HCT116 (cell line): ENCODE data around the gene SLC6A7. TPM values are rescaled to one million over a fixed set of nuclear protein-coding genes. Genes with fewer than 3 reads are reported as not detected.

Experiments used
- ATAC-seq: fragments of 200-7000 bp; cut with Tn5 transposase; 2 replicates; pipeline ENCODE4 v1.9.1; 2020; ENCODE audit warnings: mild to moderate bottlenecking, moderate library complexity
- BruUV-seq: library from RNA; stranded (reverse); fragments of 400-500 nt; replicated peaks from 2 replicates; lab custom pipeline; 2021; lab: Mats Ljungman, UMichigan
- CTCF ChIA-PET: fragments of 300-600 bp; sonication (Branson Sonifier 250); formaldehyde crosslinking; loops from one replicate; lab custom pipeline; 2021; ENCODE audit warnings: antibody characterized with exemption; lab: Charles Lee
- POLR2A ChIA-PET: fragments of 300-600, 350-600 bp; sonication (Branson Sonifier 250); formaldehyde crosslinking; loops from one replicate; lab custom pipeline; 2021; ENCODE audit warnings: antibody characterized with exemption; lab: Charles Lee
- RAD21 ChIA-PET, 2 experiments: fragments of 300-600 bp; sonication (Branson Sonifier 250); formaldehyde crosslinking; loops; one replicate each; lab custom pipeline; 2023; ENCODE audit warnings: low total read pairs in 2 of 2; ENCODE audit not compliant: uncharacterized antibody in 2 of 2, unreplicated experiment in 2 of 2, low non-redundant PET in 1 of 2; lab: Charles Lee
- DNase-seq: peaks from one replicate; pipeline ENCODE4 v3.0.0-alpha.2; 2010; ENCODE audit warnings: low read depth, low spot score
- H2AFZ ChIP-seq: fragments of 200-600 bp; shearing (Covaris generic), sonication (generic); 2 replicates; pipeline ENCODE4 v1.6.1; 2017; ENCODE audit warnings: low read depth, mixed run types, mixed read lengths, antibody characterized with exemption, low read length; ENCODE audit not compliant: poor library complexity, severe bottlenecking
- H3K27ac ChIP-seq: 2 replicates; pipeline ENCODE4 v1.5.1; 2012; ENCODE audit warnings: low read depth, low read length
- H3K27me3 ChIP-seq: fragments of 200-600 bp; sonication (generic); 2 replicates; pipeline ENCODE4 v1.6.1; 2016; ENCODE audit warnings: mixed run types, low read length, mixed read lengths; ENCODE audit not compliant: insufficient read depth
- H3K36me3 ChIP-seq, 2 experiments: fragments of 200-500 bp in 1 of 2; fragments of 200-600 bp in 1 of 2; sonication (Bioruptor generic) in 1 of 2; sonication (generic) in 1 of 2; 2 replicates each; pipeline versions ENCODE4 v1.5.1 to v1.6.1; 2014 to 2016; ENCODE audit warnings: low read length in 2 of 2, inconsistent platforms in 1 of 2, mixed read lengths in 1 of 2, mixed run types in 1 of 2; ENCODE audit not compliant: insufficient read depth in 2 of 2, control insufficient read depth in 1 of 2
- H3K4me1 ChIP-seq, 2 experiments: fragments of 200-600 bp in 1 of 2; sonication (generic) in 1 of 2; 2 replicates each; pipeline versions ENCODE4 v1.5.1 to v1.6.1; 2012 to 2017; ENCODE audit warnings: low read length in 2 of 2, inconsistent platforms in 1 of 2, mild to moderate bottlenecking in 1 of 2, mixed read lengths in 1 of 2, mixed run types in 1 of 2, moderate library complexity in 1 of 2; ENCODE audit not compliant: insufficient read depth in 2 of 2, control insufficient read depth in 1 of 2
- H3K4me2 ChIP-seq: fragments of 200-600 bp; sonication (generic); 2 replicates; pipeline ENCODE4 v1.6.1; 2017; ENCODE audit warnings: mixed run types, low read length, mixed read lengths
- H3K4me3 ChIP-seq, 2 experiments: fragments of 200-600 bp in 1 of 2; sonication (generic) in 1 of 2; replicated peaks in 1 of 2; 2 replicates each; pipeline ENCODE4 v1.5.1; 2011 to 2016; ENCODE audit warnings: low read length in 2 of 2, control low read depth in 1 of 2, low read depth in 1 of 2, mild to moderate bottlenecking in 1 of 2, mixed read lengths in 1 of 2, mixed run types in 1 of 2
- H3K79me2 ChIP-seq: fragments of 200-600 bp; sonication (generic); 2 replicates; pipeline ENCODE4 v1.6.1; 2017; ENCODE audit warnings: mild to moderate bottlenecking, mixed run types, low read length, moderate library complexity, mixed read lengths; ENCODE audit not compliant: insufficient read depth
- H3K9ac ChIP-seq: fragments of 200-600 bp; sonication (generic); 2 replicates; pipeline ENCODE4 v1.6.1; 2016; ENCODE audit warnings: low read length, mixed read lengths
- H3K9me2 ChIP-seq: fragments of 200-600 bp; sonication (generic), shearing (Covaris generic); 2 replicates; pipeline ENCODE4 v1.6.1; 2017; ENCODE audit warnings: mixed run types, mild to moderate bottlenecking, moderate library complexity; ENCODE audit not compliant: insufficient read depth
- H3K9me3 ChIP-seq, 2 experiments: fragments of 200-500 bp in 1 of 2; fragments of 200-600 bp in 1 of 2; sonication (Bioruptor generic) in 1 of 2; sonication (generic) in 1 of 2; 2 replicates each; pipeline ENCODE4 v1.6.1; 2014 to 2017; ENCODE audit warnings: low read length in 2 of 2, mixed read lengths in 2 of 2, inconsistent platforms in 1 of 2, low read depth in 1 of 2, mild to moderate bottlenecking in 1 of 2, mixed run types in 1 of 2, moderate library complexity in 1 of 2; ENCODE audit not compliant: control insufficient read depth in 1 of 2, insufficient read depth in 1 of 2
- H4K20me1 ChIP-seq: fragments of 200-600 bp; sonication (generic), shearing (Covaris generic); 2 replicates; pipeline ENCODE4 v1.6.1; 2017; ENCODE audit warnings: mixed run types, mild to moderate bottlenecking, moderate library complexity; ENCODE audit not compliant: insufficient read depth
- ATF3 ChIP-seq: IDR thresholded peaks from 2 replicates; pipeline ENCODE4 v1.6.1; 2012
- CBX3 ChIP-seq: IDR thresholded peaks from 2 replicates; pipeline ENCODE4 v1.6.1; 2012; ENCODE audit warnings: low read depth
- CTCF ChIP-seq, 3 experiments: fragments of 200-600 bp in 1 of 3; sonication (generic) in 1 of 3; IDR thresholded peaks in 2 of 3; conservative IDR thresholded peaks in 1 of 3; 2 replicates each; pipeline ENCODE4 v1.5.1; 2012 to 2017; ENCODE audit warnings: low read depth in 2 of 3, low read length in 2 of 3, antibody characterized with exemption in 1 of 3, borderline replicate concordance in 1 of 3, control low read depth in 1 of 3, mild to moderate bottlenecking in 1 of 3, mixed read lengths in 1 of 3, mixed run types in 1 of 3, moderate library complexity in 1 of 3; ENCODE audit not compliant: insufficient read depth in 1 of 3
- EGR1 ChIP-seq: IDR thresholded peaks from 2 replicates; pipeline ENCODE4 v1.6.1; 2012; ENCODE audit warnings: low read depth
- FOSL1 ChIP-seq: IDR thresholded peaks from 2 replicates; pipeline ENCODE4 v1.6.1; 2012; ENCODE audit warnings: low read depth
- JUND ChIP-seq: IDR thresholded peaks from 2 replicates; pipeline ENCODE4 v1.6.1; 2012
- POLR2AphosphoS5 ChIP-seq: IDR thresholded peaks from 2 replicates; pipeline ENCODE4 v1.6.1; 2011; ENCODE audit warnings: mild to moderate bottlenecking, low read depth, low read length, moderate library complexity
- RAD21 ChIP-seq: IDR thresholded peaks from 2 replicates; pipeline ENCODE4 v1.6.1; 2012; ENCODE audit warnings: low read depth, mild to moderate bottlenecking
- SIN3A ChIP-seq: IDR thresholded peaks from 2 replicates; pipeline ENCODE4 v1.6.1; 2012; ENCODE audit warnings: low read depth
- ZFX ChIP-seq: fragments of 450-650 bp; IDR thresholded peaks from 2 replicates; pipeline ENCODE4 v1.6.1; 2017
- ZNF274 ChIP-seq: fragments of 200-500 bp; sonication (Bioruptor generic); IDR thresholded peaks from 2 replicates; pipeline ENCODE4 v1.6.1; 2014; ENCODE audit warnings: mild to moderate bottlenecking, low read depth, low read length, inconsistent platforms
- intact Hi-C: fragments of 100-400 bp; cut with micrococcal nuclease; formaldehyde crosslinking; loops from 2 replicates; pipeline ENCODE4 v1.10.0; 2022
- total RNA-seq: library from RNA; stranded (reverse); gene quantifications from one replicate; pipeline ENCODE4 v1.2.1, GENCODE V29; 2021; ENCODE audit not compliant: unreplicated experiment

SLC6A7 gene
- total RNA-seq, 1 experiment from 2014 or later: not detected

- ChIA-PET POLR2A (no interaction called here), RAD21 (no interaction called here), CTCF (interaction anchor here (1.4 to 1.5 kb wide), 2 partner anchors 381 to 383 kb away, joined by 3 to 5 read pairs; no protein-coding TSS in a partner anchor)
- Histone ChIP-seq H4K20me1 (no peaks in the 10 kb centered on the region), H2AFZ (no peak overlapping the region), H3K9ac (no peak overlapping the region), H3K4me3 (no peak overlapping the region), H3K9me2 (no peaks in the 10 kb centered on the region), H3K36me3 (no peaks in the 10 kb centered on the region), H3K4me1 (0 out of 4 replicates have a peak, but pooled peaks cover 0 to 2% of the 10 kb centered on the region in 2 experiments), H3K79me2 (no peaks in the 10 kb centered on the region), H3K27ac (no peak overlapping the region), H3K9me3 (no peaks in the 10 kb centered on the region), H3K27me3 (no peaks in the 10 kb centered on the region), H3K4me2 (no peak overlapping the region)
- intact Hi-C loops: loop anchor here (10.0 kb wide), 2 partner anchors 172 to 212 kb away; partner anchors contain the start of genes HMGXB3 and TIGD6
- ATAC-seq (no peak), DNase-seq (no peak)
- TF ChIP-seq EGR1 (no peak), CBX3 (no peak), CTCF (IDR thresholded peaks at IDR 0.05 in 2 of 3, conservative IDR thresholded peaks at IDR 0.05 in 1 of 3; ENCODE audit: borderline replicate concordance in 1 of 3, insufficient read depth in 1 of 3, low read depth in 2 of 3, low read length in 2 of 3) (no peak), POLR2AphosphoS5 (no peak), ZFX (no peak), SIN3A (no peak), JUND (no peak), ATF3 (no peak), ZNF274 (no peak), RAD21 (no peak), FOSL1 (no peak)
- no TSS peak for BruUV-seq
These were observed 27.2 kb downstream of the SLC6A7 start for GRCh38 chr5:150217038-150217437.
